ENCODE results near the gene BAZ2B. TPM values are rescaled to one million over a fixed set of nuclear protein-coding genes. Genes with fewer than 3 reads are reported as not detected.

BAZ2B gene
- total RNA-seq, 1 experiment from 2014 or later: 33.0 TPM

DNA sequence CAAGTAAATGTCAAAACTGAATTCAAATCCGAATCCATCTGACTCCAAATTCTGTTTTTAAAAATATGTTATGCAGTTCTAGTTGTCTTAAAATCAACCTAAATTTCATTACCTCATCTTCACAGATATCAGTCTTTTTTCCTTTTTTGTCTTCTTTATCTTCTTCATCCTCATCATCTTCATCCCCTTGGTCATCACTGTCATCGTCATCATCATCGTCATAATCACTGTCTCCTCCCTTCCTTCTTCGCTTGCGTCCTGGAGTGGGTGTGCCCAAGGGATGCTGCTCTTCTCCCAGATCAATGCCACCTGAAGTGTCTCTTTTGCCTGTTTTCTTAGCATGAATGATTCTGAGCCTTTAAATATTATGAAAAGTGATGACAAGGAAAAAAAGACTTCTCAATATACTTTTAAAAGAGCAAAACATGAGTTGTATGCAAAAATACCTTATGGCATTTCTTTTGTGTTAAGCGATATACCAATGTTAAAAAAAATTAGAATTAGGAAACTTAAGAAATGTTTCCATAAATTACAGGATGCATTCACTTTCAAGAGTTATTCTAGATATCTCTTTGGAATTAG is 233.8 kb downstream of the BAZ2B start:
- TF ChIP-seq NR1H2 (CRISPR knock-in tag; IDR thresholded peaks at IDR 0.05) (no peak), RELA (CRISPR knock-in tag; IDR thresholded peaks at IDR 0.05; ENCODE audit: borderline replicate concordance) (no peak), HMGA2 (CRISPR knock-in tag; IDR thresholded peaks at IDR 0.05) (no peak), NFYB (CRISPR knock-in tag; conservative IDR thresholded peaks at IDR 0.05; ENCODE audit: low read depth) (no peak), FOXP1 (CRISPR knock-in tag; IDR thresholded peaks at IDR 0.05; ENCODE audit: borderline replicate concordance) (no peak)
- DNase-seq (ENCODE audit: low spot score) (no peak), ATAC-seq (no peak)
- Mint-ChIP-seq H3K9me3 (no peaks in the 10 kb centered on the region), H3K36me3 (peaks cover 5% of the 10 kb centered on the region), H3K4me3 (no peak overlapping the region), H3K27me3 (ENCODE audit: low read depth) (no peaks in the 10 kb centered on the region), H3K4me1 (no peaks in the 10 kb centered on the region), H3K27ac (no peak overlapping the region)
- ChIA-PET POLR2A (no interaction called here), CTCF (no interaction called here)

DNA sequence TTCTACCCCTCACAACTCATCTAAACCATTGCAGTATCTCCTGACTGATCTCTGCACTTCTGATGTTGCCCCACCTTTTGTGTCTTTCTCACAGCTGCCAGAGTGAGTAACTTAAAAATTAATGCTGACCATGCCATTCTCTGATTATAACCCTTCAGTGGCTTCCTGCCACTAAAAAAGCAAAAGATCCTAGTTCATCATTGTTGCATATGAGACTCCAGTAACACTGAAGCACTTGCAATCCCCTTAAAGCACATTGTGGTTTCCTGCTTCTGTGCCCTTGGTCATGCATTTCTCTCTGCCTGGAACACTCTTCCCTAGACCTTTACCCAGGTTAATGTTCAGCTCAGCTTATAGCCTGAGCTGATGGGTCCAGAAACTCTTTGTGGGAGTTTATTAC is 234.8 kb downstream of the BAZ2B start:
- no peaks in the 10 kb centered on the region for H3K9me3 Mint-ChIP-seq
- ChIA-PET POLR2A (no interaction called here), CTCF (no interaction called here)
- DNase-seq (ENCODE audit: low spot score): no peak
- no peak for ATAC-seq
- TF ChIP-seq SOX15 (CRISPR knock-in tag; IDR thresholded peaks at IDR 0.05) (no peak), NFE2L1 (CRISPR knock-in tag; IDR thresholded peaks at IDR 0.05) (no peak), JUN (CRISPR knock-in tag; IDR thresholded peaks at IDR 0.05) (no peak), ETV6 (CRISPR knock-in tag; IDR thresholded peaks at IDR 0.05) (no peak), ZNF416 (CRISPR knock-in tag; IDR thresholded peaks at IDR 0.05) (no peak), JAZF1 (CRISPR knock-in tag; IDR thresholded peaks at IDR 0.05) (no peak), ZBTB21 (CRISPR knock-in tag; IDR thresholded peaks at IDR 0.05; ENCODE audit: borderline replicate concordance) (no peak), ZNF121 (CRISPR knock-in tag; IDR thresholded peaks at IDR 0.05) (no peak)
- TF ChIP-seq, protein P1, sequence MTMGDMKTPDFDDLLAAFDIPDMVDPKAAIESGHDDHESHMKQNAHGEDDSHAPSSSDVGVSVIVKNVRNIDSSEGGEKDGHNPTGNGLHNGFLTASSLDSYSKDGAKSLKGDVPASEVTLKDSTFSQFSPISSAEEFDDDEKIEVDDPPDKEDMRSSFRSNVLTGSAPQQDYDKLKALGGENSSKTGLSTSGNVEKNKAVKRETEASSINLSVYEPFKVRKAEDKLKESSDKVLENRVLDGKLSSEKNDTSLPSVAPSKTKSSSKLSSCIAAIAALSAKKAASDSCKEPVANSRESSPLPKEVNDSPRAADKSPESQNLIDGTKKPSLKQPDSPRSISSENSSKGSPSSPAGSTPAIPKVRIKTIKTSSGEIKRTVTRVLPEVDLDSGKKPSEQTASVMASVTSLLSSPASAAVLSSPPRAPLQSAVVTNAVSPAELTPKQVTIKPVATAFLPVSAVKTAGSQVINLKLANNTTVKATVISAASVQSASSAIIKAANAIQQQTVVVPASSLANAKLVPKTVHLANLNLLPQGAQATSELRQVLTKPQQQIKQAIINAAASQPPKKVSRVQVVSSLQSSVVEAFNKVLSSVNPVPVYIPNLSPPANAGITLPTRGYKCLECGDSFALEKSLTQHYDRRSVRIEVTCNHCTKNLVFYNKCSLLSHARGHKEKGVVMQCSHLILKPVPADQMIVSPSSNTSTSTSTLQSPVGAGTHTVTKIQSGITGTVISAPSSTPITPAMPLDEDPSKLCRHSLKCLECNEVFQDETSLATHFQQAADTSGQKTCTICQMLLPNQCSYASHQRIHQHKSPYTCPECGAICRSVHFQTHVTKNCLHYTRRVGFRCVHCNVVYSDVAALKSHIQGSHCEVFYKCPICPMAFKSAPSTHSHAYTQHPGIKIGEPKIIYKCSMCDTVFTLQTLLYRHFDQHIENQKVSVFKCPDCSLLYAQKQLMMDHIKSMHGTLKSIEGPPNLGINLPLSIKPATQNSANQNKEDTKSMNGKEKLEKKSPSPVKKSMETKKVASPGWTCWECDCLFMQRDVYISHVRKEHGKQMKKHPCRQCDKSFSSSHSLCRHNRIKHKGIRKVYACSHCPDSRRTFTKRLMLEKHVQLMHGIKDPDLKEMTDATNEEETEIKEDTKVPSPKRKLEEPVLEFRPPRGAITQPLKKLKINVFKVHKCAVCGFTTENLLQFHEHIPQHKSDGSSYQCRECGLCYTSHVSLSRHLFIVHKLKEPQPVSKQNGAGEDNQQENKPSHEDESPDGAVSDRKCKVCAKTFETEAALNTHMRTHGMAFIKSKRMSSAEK (CRISPR knock-in tag; IDR thresholded peaks at IDR 0.05; ENCODE audit: borderline replicate concordance): no peak
- TF ChIP-seq, protein P2, sequence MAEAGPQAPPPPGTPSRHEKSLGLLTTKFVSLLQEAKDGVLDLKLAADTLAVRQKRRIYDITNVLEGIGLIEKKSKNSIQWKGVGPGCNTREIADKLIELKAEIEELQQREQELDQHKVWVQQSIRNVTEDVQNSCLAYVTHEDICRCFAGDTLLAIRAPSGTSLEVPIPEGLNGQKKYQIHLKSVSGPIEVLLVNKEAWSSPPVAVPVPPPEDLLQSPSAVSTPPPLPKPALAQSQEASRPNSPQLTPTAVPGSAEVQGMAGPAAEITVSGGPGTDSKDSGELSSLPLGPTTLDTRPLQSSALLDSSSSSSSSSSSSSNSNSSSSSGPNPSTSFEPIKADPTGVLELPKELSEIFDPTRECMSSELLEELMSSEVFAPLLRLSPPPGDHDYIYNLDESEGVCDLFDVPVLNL (CRISPR knock-in tag; IDR thresholded peaks at IDR 0.05; ENCODE audit: borderline replicate concordance, low read depth): no peak
- TF ChIP-seq, protein P3, sequence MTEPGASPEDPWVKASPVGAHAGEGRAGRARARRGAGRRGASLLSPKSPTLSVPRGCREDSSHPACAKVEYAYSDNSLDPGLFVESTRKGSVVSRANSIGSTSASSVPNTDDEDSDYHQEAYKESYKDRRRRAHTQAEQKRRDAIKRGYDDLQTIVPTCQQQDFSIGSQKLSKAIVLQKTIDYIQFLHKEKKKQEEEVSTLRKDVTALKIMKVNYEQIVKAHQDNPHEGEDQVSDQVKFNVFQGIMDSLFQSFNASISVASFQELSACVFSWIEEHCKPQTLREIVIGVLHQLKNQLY (CRISPR knock-in tag; IDR thresholded peaks at IDR 0.05): no peak
- H3K4me3 Mint-ChIP-seq: no peak overlapping the region
- H3K36me3 Mint-ChIP-seq: peaks cover 5% of the 10 kb centered on the region
- no peaks in the 10 kb centered on the region for H3K27me3 Mint-ChIP-seq (ENCODE audit: low read depth)
- no peak overlapping the region for H3K27ac Mint-ChIP-seq
- H3K4me1 Mint-ChIP-seq: no peaks in the 10 kb centered on the region

DNA sequence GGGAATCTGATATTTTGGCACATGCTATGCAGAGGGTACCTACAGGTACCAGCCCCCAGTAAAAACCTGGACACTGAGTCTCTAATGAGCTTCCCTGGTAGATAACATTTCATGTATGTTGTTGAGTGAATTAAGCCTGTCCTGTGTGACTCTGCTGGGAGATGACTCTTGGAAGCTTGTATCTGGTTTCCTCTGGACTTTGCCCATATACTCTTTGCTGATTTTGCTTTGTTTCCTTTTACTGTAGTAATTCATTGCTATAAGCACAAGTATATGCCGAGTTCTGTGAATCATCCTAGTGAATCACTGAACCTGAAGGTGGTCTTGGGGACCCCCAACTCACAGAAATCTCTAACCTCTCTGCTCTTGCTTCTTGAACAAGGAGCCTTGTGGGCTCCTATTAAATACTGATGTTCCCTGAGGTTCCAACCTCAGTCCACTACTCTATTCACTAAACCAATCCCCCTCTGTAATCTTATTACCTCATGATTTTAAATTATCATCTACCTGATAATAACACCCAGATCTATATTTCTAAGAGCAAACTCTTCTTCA is 235.6 kb downstream of the BAZ2B start:
- TF ChIP-seq NFE2L1 (CRISPR knock-in tag; IDR thresholded peaks at IDR 0.05) (no peak), SOX15 (CRISPR knock-in tag; IDR thresholded peaks at IDR 0.05) (no peak), ZNF317 (CRISPR knock-in tag; IDR thresholded peaks at IDR 0.05; ENCODE audit: borderline replicate concordance, low read depth) (no peak)
- TF ChIP-seq, protein P4, sequence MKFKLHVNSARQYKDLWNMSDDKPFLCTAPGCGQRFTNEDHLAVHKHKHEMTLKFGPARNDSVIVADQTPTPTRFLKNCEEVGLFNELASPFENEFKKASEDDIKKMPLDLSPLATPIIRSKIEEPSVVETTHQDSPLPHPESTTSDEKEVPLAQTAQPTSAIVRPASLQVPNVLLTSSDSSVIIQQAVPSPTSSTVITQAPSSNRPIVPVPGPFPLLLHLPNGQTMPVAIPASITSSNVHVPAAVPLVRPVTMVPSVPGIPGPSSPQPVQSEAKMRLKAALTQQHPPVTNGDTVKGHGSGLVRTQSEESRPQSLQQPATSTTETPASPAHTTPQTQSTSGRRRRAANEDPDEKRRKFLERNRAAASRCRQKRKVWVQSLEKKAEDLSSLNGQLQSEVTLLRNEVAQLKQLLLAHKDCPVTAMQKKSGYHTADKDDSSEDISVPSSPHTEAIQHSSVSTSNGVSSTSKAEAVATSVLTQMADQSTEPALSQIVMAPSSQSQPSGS (CRISPR knock-in tag; IDR thresholded peaks at IDR 0.05; ENCODE audit: borderline replicate concordance, low read depth): no peak
- TF ChIP-seq, protein P5, sequence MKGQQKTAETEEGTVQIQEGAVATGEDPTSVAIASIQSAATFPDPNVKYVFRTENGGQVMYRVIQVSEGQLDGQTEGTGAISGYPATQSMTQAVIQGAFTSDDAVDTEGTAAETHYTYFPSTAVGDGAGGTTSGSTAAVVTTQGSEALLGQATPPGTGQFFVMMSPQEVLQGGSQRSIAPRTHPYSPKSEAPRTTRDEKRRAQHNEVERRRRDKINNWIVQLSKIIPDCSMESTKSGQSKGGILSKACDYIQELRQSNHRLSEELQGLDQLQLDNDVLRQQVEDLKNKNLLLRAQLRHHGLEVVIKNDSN (CRISPR knock-in tag; IDR thresholded peaks at IDR 0.05): no peak
- POLR2A ChIA-PET: no interaction called here
- ATAC-seq (no peak), DNase-seq (ENCODE audit: low spot score) (no peak)
- CTCF ChIA-PET: no interaction called here
- no peak overlapping the region for H3K4me3 Mint-ChIP-seq
- peaks cover 5% of the 10 kb centered on the region for H3K36me3 Mint-ChIP-seq
- H3K27ac Mint-ChIP-seq: no peak overlapping the region
- H3K9me3 Mint-ChIP-seq: no peaks in the 10 kb centered on the region
- no peaks in the 10 kb centered on the region for H3K27me3 Mint-ChIP-seq (ENCODE audit: low read depth)
- no peaks in the 10 kb centered on the region for H3K4me1 Mint-ChIP-seq

Measured in WTC11 (cell line).